IMR-90 (cell line): ENCODE results near the gene DYNC1H1. TPM values are rescaled to one million over a fixed set of nuclear protein-coding genes. Genes with fewer than 3 reads are reported as not detected.

Source experiments
- ATAC-seq: fragments of 200-7000 bp; cut with Tn5 transposase; 2 replicates; pipeline ENCODE4 v1.9.1; 2020; ENCODE audit warnings: low read depth, mild to moderate bottlenecking, moderate library complexity
- BruUV-seq: library from RNA; stranded (reverse); fragments of 400-500 nt; replicated peaks from 2 replicates; lab custom pipeline; 2021; lab: Mats Ljungman, UMichigan
- CTCF ChIA-PET: fragments of 300-600 bp; formaldehyde crosslinking; extraction: SDS; loops from one replicate; lab custom pipeline; 2021; ENCODE audit warnings: antibody characterized with exemption; lab: Yijun Ruan, JAX
- POLR2A ChIA-PET: fragments of 300-600 bp; sonication (Branson Sonifier 250); formaldehyde crosslinking; loops from one replicate; lab custom pipeline; 2022; ENCODE audit warnings: antibody characterized with exemption; ENCODE audit not compliant: unreplicated experiment; lab: Charles Lee
- DNase-seq: peaks from one replicate; pipeline ENCODE4 v3.0.0; 2013
- H2AFZ ChIP-seq: replicated peaks from 2 replicates; pipeline ENCODE3; 2013; ENCODE audit warnings: low read length, mild to moderate bottlenecking; ENCODE audit not compliant: poor library complexity
- H2AK5ac ChIP-seq: 2 replicates; pipeline ENCODE4 v1.6.1; 2013; ENCODE audit warnings: low read depth, low read length, inconsistent platforms
- H2AK9ac ChIP-seq: replicated peaks from 2 replicates; pipeline ENCODE3; 2013; ENCODE audit warnings: mild to moderate bottlenecking, low read depth, low read length, moderate library complexity; ENCODE audit not compliant: poor library complexity
- H2BK120ac ChIP-seq: 2 replicates; pipeline ENCODE4 v1.6.1; 2013; ENCODE audit warnings: low read depth, low read length, inconsistent platforms
- H2BK15ac ChIP-seq: 3 replicates; pipeline ENCODE4 v1.6.1; 2013; ENCODE audit warnings: low read depth, low read length, inconsistent platforms
- H2BK20ac ChIP-seq: 2 replicates; pipeline ENCODE4 v1.6.1; 2013; ENCODE audit warnings: low read depth, mild to moderate bottlenecking, inconsistent platforms, low read length, moderate library complexity
- H2BK5ac ChIP-seq: 2 replicates; pipeline ENCODE4 v1.6.1; 2013; ENCODE audit warnings: mild to moderate bottlenecking, low read depth, low read length, inconsistent platforms; ENCODE audit not compliant: poor library complexity, severe bottlenecking
- H3K14ac ChIP-seq: replicated peaks from 2 replicates; pipeline ENCODE4 v1.6.1; 2013; ENCODE audit warnings: low read depth, low read length, inconsistent platforms
- H3K18ac ChIP-seq: 2 replicates; pipeline ENCODE4 v1.6.1; 2013; ENCODE audit warnings: low read depth, low read length, control low read depth
- H3K23ac ChIP-seq: 2 replicates; pipeline ENCODE4 v1.6.1; 2013; ENCODE audit warnings: low read depth, low read length, inconsistent platforms
- H3K27ac ChIP-seq: 2 replicates; pipeline ENCODE4 v1.5.1; 2013; ENCODE audit warnings: mild to moderate bottlenecking, control low read depth, low read length; ENCODE audit not compliant: insufficient read depth
- H3K27me3 ChIP-seq: 2 replicates; pipeline ENCODE4 v1.6.1; 2013; ENCODE audit warnings: low read length; ENCODE audit not compliant: control insufficient read depth, insufficient read depth
- H3K36me3 ChIP-seq: 2 replicates; pipeline ENCODE4 v1.6.1; 2013; ENCODE audit warnings: low read length, mixed read lengths; ENCODE audit not compliant: control insufficient read depth, insufficient read depth
- H3K4ac ChIP-seq: 2 replicates; pipeline ENCODE4 v1.6.1; 2013; ENCODE audit warnings: low read depth, low read length, inconsistent platforms
- H3K4me1 ChIP-seq: 2 replicates; pipeline ENCODE4 v1.6.1; 2013; ENCODE audit warnings: low read length, mixed read lengths; ENCODE audit not compliant: control insufficient read depth, insufficient read depth
- H3K4me2 ChIP-seq: 2 replicates; pipeline ENCODE4 v1.6.1; 2013; ENCODE audit warnings: low read depth, mild to moderate bottlenecking, control low read depth, low read length, moderate library complexity
- H3K4me3 ChIP-seq: 2 replicates; pipeline ENCODE4 v1.5.1; 2013; ENCODE audit warnings: low read depth, mild to moderate bottlenecking, control low read depth, low read length, moderate library complexity; ENCODE audit not compliant: insufficient read depth
- H3K56ac ChIP-seq: 2 replicates; pipeline ENCODE4 v1.6.1; 2013; ENCODE audit warnings: low read length, inconsistent platforms; ENCODE audit not compliant: insufficient read depth; ENCODE audit errors: extremely low read depth
- H3K79me1 ChIP-seq, 2 experiments: 2 replicates each; pipeline ENCODE4 v1.6.1; 2013; ENCODE audit warnings: low read length in 2 of 2, inconsistent platforms in 1 of 2, low read depth in 1 of 2
- H3K9ac ChIP-seq: 2 replicates; pipeline ENCODE4 v1.6.1; 2013; ENCODE audit warnings: low read depth, low read length, control low read depth
- H3K9me1 ChIP-seq: 2 replicates; pipeline ENCODE4 v1.6.1; 2013; ENCODE audit warnings: low read length, inconsistent platforms; ENCODE audit not compliant: insufficient read depth
- H3K9me3 ChIP-seq: 2 replicates; pipeline ENCODE4 v1.6.1; 2013; ENCODE audit warnings: low read length; ENCODE audit not compliant: control insufficient read depth, insufficient read depth
- H4K20me1 ChIP-seq: 2 replicates; pipeline ENCODE4 v1.6.1; 2013; ENCODE audit warnings: low read length, inconsistent platforms; ENCODE audit not compliant: insufficient read depth
- H4K5ac ChIP-seq: 2 replicates; pipeline ENCODE4 v1.6.1; 2013; ENCODE audit warnings: mild to moderate bottlenecking, low read depth, low read length, control low read depth
- H4K8ac ChIP-seq, 2 experiments: 2 replicates each; pipeline ENCODE4 v1.6.1; 2013; ENCODE audit warnings: low read depth in 2 of 2, low read length in 2 of 2, control low read depth in 1 of 2, inconsistent platforms in 1 of 2
- H4K91ac ChIP-seq: 2 replicates; pipeline ENCODE4 v1.6.1; 2013; ENCODE audit warnings: low read depth, low read length, inconsistent platforms; ENCODE audit not compliant: insufficient read depth
- MXI1 ChIP-seq: IDR thresholded peaks from 2 replicates; pipeline ENCODE4 v1.6.1; 2012; ENCODE audit warnings: low read depth, mild to moderate bottlenecking, low read length, moderate library complexity, borderline replicate concordance
- SMC3 ChIP-seq: fragments of 150-350 bp; IDR thresholded peaks from 2 replicates; pipeline ENCODE4 v1.6.1; 2016; ENCODE audit warnings: low read depth, mild to moderate bottlenecking, antibody characterized with exemption, low read length, moderate library complexity
- WGBS, 2 experiments: methylation state at CpG; one replicate each; pipeline versions ENCODE4 v1.1.5 to v1.1.7; 2013; ENCODE audit warnings: missing lambda C conversion rate in 2 of 2; ENCODE audit not compliant: insufficient read length in 1 of 2; ENCODE audit errors: extremely low coverage in 2 of 2; 5-methylcytosine and 5-hydroxymethylcytosine counted together
- dilution Hi-C: fragments of 300-500 bp; cut with HindIII; formaldehyde crosslinking; loops from one replicate; pipeline ENCODE4 v1.14.3; 2018; ENCODE audit warnings: low sequenced_read_pairs; ENCODE audit not compliant: unreplicated experiment
- in situ Hi-C: fragments of 300-500 bp; cut with MboI; formaldehyde crosslinking; loops from 3 replicates; pipeline ENCODE4 v1.14.3; 2019; ENCODE audit warnings: low sequenced_read_pairs, inconsistent platforms, mixed read lengths
- intact Hi-C: fragments of 100-400 bp; cut with micrococcal nuclease; formaldehyde crosslinking; loops from 2 replicates; pipeline ENCODE4 v1.10.0; 2022
- polyA plus RNA-seq, 3 experiments: library from polyadenylated mRNA; depleted of rRNA; stranded (reverse); fragments of >200 nt; gene quantifications; 2 replicates each; pipeline ENCODE4 v1.2.3, GENCODE V29; 2012; ENCODE audit warnings: low replicate concordance in 1 of 3
- total RNA-seq: library from RNA; depleted of rRNA; stranded (reverse); fragments of >200 nt; gene quantifications from 2 replicates; pipeline ENCODE4 v1.2.3, GENCODE V29; 2012

The DYNC1H1 gene
- total and polyA plus RNA-seq, 2 of the 4 experiments (the other 2 are of a cell fraction), result 240 to 670 TPM

- dilution Hi-C loops (no loop called here), in situ Hi-C loops (loop anchor here (25.0 kb wide), 1 partner anchor 226 kb away; the partner anchor contains the start of genes MOK and ZNF839), intact Hi-C loops (loop anchor here (2.0 kb wide), 2 partner anchors 23 to 55 kb away; no protein-coding TSS in a partner anchor)
- Histone ChIP-seq H3K4me3 (peak overlapping the region; percentile 87), H4K8ac (peak overlapping the region in 1 of 2 experiments; percentile 1; a peak in 1 of 4 replicates), H2BK15ac (no peak overlapping the region), H4K91ac (no peak overlapping the region), H2BK120ac (peak overlapping the region; percentile 3; the same call in 1 of the 2 replicates), H4K5ac (peak overlapping the region; percentile 47), H3K4me1 (peaks cover 10% of the 10 kb centered on the region), H3K4ac (peak overlapping the region; percentile 75), H3K27me3 (no peaks in the 10 kb centered on the region), H2AFZ (peak overlapping the region; percentile 81), H2AK9ac (peak overlapping the region; percentile 91), H2BK5ac (peak overlapping the region; percentile 79), H4K20me1 (peaks cover 48% of the 10 kb centered on the region), H3K9me3 (no peaks in the 10 kb centered on the region), H3K4me2 (peak overlapping the region; percentile 99), H3K14ac (peak overlapping the region; percentile 69), H2BK20ac (no peak overlapping the region), H3K18ac (peak overlapping the region; percentile 22; the same call in 1 of the 2 replicates), H3K56ac (peak overlapping the region; percentile 59), H3K36me3 (peaks cover 39% of the 10 kb centered on the region), H3K9ac (peak overlapping the region; percentile 71), H3K79me1 (peaks cover 20 to 44% of the 10 kb centered on the region in 2 experiments), H3K27ac (peak overlapping the region; percentile 89), H2AK5ac (peak overlapping the region; percentile 13; the same call in 1 of the 2 replicates), H3K9me1 (no peaks in the 10 kb centered on the region; the same call in 1 of the 2 replicates), H3K23ac (peak overlapping the region; percentile 58)
- POLR2A ChIA-PET, result no interaction called here
- peak; percentile 50 for ATAC-seq
- no TSS peak for BruUV-seq
- TF ChIP-seq MXI1 (peak; percentile 79), SMC3 (no peak)
- DNase-seq, result peak; percentile 68
- 0% methylated on average over 6 of the region's 49 CpGs; no CpG with 5 or more reads in 1 of the 2 experiments for WGBS, 2 experiments
- CTCF ChIA-PET, result interaction anchor here (0.6 kb wide), 1 partner anchor 114 kb away, joined by 4 read pairs; no protein-coding TSS in a partner anchor
Measured at GRCh38 chr14:102085948-102086708, 121.8 kb downstream of the DYNC1H1 start.
